Measurements from ENCODE around the gene OR5H2. TPM values are rescaled to one million over a fixed set of nuclear protein-coding genes. Genes with fewer than 3 reads are reported as not detected.

OR5H2 gene
- total RNA-seq, 6 donors from 2014 or later = not detected

- Histone ChIP-seq H3K27me3 (no peaks in the 10 kb centered on the region), H3K27ac (no peak overlapping the region), H3K4me3 (no peak overlapping the region), H3K9me3 (no peaks in the 10 kb centered on the region), H3K4me1 (no peaks in the 10 kb centered on the region), H3K36me3 (no peaks in the 10 kb centered on the region)
- ATAC-seq (ENCODE audit: low FRiP score in 2 of 2) (no peak), DNase-seq (no peak)
- TF ChIP-seq CTCF (IDR thresholded peaks at IDR 0.05) = no peak
- TF ChIP-seq POLR2AphosphoS5 (IDR thresholded peaks at IDR 0.05) = no peak
- TF ChIP-seq POLR2A (IDR thresholded peaks at IDR 0.05) = no peak
- TF ChIP-seq EP300 (IDR thresholded peaks at IDR 0.05) = no peak
- 76 to 83% methylated on average over 2 of the region's 2 CpGs for WGBS, 2 donors
These were observed 40.4 kb downstream of the OR5H2 start for GRCh38 chr3:98322686-98323085.

- H3K4me1 ChIP-seq = no peaks in the 10 kb centered on the region
- H3K27me3 ChIP-seq = no peaks in the 10 kb centered on the region
- H3K9me3 ChIP-seq = no peaks in the 10 kb centered on the region
- no peak for TF ChIP-seq EP300 (IDR thresholded peaks at IDR 0.05)
- TF ChIP-seq POLR2AphosphoS5 (IDR thresholded peaks at IDR 0.05) = no peak
- TF ChIP-seq CTCF (IDR thresholded peaks at IDR 0.05) = no peak
- H3K27ac ChIP-seq = no peak overlapping the region
- H3K36me3 ChIP-seq = no peaks in the 10 kb centered on the region
- no peak for DNase-seq
- ATAC-seq (ENCODE audit: low FRiP score in 2 of 2) = no peak
- H3K4me3 ChIP-seq = no peak overlapping the region
These were observed 41.1 kb downstream of the OR5H2 start for GRCh38 chr3:98323425-98323824.

- TF ChIP-seq CTCF (IDR thresholded peaks at IDR 0.05) = no peak
- no peak for TF ChIP-seq POLR2A (IDR thresholded peaks at IDR 0.05)
- TF ChIP-seq POLR2AphosphoS5 (IDR thresholded peaks at IDR 0.05) = no peak
- TF ChIP-seq EP300 (IDR thresholded peaks at IDR 0.05) = no peak
- ATAC-seq (ENCODE audit: low FRiP score in 2 of 2) (no peak), DNase-seq (no peak)
- 74 to 78% methylated on average over 12 of the region's 12 CpGs for whole genome bisulfite sequencing, 2 donors
- Histone ChIP-seq H3K27ac (no peak overlapping the region), H3K27me3 (no peaks in the 10 kb centered on the region), H3K4me3 (no peak overlapping the region), H3K4me1 (no peaks in the 10 kb centered on the region), H3K36me3 (no peaks in the 10 kb centered on the region), H3K9me3 (no peaks in the 10 kb centered on the region)
These were observed 42.8 kb downstream of the OR5H2 start for GRCh38 chr3:98325055-98325454.

- WGBS, 2 donors = 56 to 59% methylated on average over 2 of the region's 2 CpGs
- no peak for TF ChIP-seq EP300 (IDR thresholded peaks at IDR 0.05)
- TF ChIP-seq POLR2AphosphoS5 (IDR thresholded peaks at IDR 0.05) = no peak
- TF ChIP-seq CTCF (IDR thresholded peaks at IDR 0.05) = no peak
- no peak for TF ChIP-seq POLR2A (IDR thresholded peaks at IDR 0.05)
- Histone ChIP-seq H3K27ac (no peak overlapping the region), H3K4me1 (no peaks in the 10 kb centered on the region), H3K36me3 (no peaks in the 10 kb centered on the region), H3K9me3 (no peaks in the 10 kb centered on the region), H3K4me3 (no peak overlapping the region), H3K27me3 (no peaks in the 10 kb centered on the region)
- DNase-seq = no peak
- ATAC-seq (ENCODE audit: low FRiP score in 2 of 2) = no peak
These were observed 44.0 kb downstream of the OR5H2 start for GRCh38 chr3:98326105-98326893.

- no peaks in the 10 kb centered on the region for H3K9me3 ChIP-seq
- no peak overlapping the region for H3K27ac ChIP-seq
- DNase-seq = no peak
- H3K36me3 ChIP-seq = no peaks in the 10 kb centered on the region
- no peaks in the 10 kb centered on the region for H3K4me1 ChIP-seq
- no peak overlapping the region for H3K4me3 ChIP-seq
- TF ChIP-seq EP300 (IDR thresholded peaks at IDR 0.05) (no peak), POLR2A (IDR thresholded peaks at IDR 0.05) (no peak)
- ATAC-seq (ENCODE audit: low FRiP score in 2 of 2) = no peak
- no peaks in the 10 kb centered on the region for H3K27me3 ChIP-seq
These were observed 44.6 kb downstream of the OR5H2 start for GRCh38 chr3:98326945-98327344.

Data from upper lobe of left lung (tissue), 6 donors.